K562 (cell line): ENCODE results near the gene KIF9. TPM values are rescaled to one million over a fixed set of nuclear protein-coding genes. Genes with fewer than 3 reads are reported as not detected.

ENCODE experiments used
- ATAC-seq: fragments of 200-7000 bp; cut with Tn5 transposase; 3 replicates; pipeline ENCODE4 v1.9.1; 2020; ENCODE audit warnings: moderate library complexity
- BruUV-seq: library from RNA; stranded (reverse); fragments of 400-500 nt; replicated peaks from 2 replicates; lab custom pipeline; 2021; lab: Mats Ljungman, UMichigan
- CTCF ChIA-PET: fragments of 300-600 bp; formaldehyde crosslinking; extraction: SDS; loops from one replicate; lab custom pipeline; 2021; ENCODE audit warnings: low intra/inter-chr PET ratio; lab: Yijun Ruan, JAX
- POLR2A ChIA-PET: fragments of 300-600, 350-650 bp; sonication (Branson Sonifier 250); formaldehyde crosslinking; extraction: SDS; loops from one replicate; lab custom pipeline; 2021; ENCODE audit warnings: antibody characterized with exemption, inconsistent platforms; lab: Yijun Ruan, JAX
- DNase-seq, 4 experiments: peaks; one replicate each; pipeline versions ENCODE4 v3.0.0 to v3.0.0-alpha.2; 2011 to 2018; ENCODE audit warnings: low spot score in 3 of 4, mixed read lengths in 3 of 4; ENCODE audit errors: extremely low read depth in 1 of 4
- FAIRE-seq: peaks from 2 replicates; lab custom pipeline; 2011; peaks lifted over from hg19 to GRCh38; lab: Jason Lieb, UNC
- H2AFZ ChIP-seq: 2 replicates; pipeline ENCODE4 v1.6.0; 2011; ENCODE audit warnings: low read depth, low read length, control low read depth, inconsistent platforms
- H3K27ac ChIP-seq: fragments of 200-600 bp; 3 replicates; pipeline ENCODE4 v1.8.0; 2011; ENCODE audit warnings: low read depth, mild to moderate bottlenecking, control low read depth, inconsistent platforms, low read length, moderate library complexity, mixed read lengths; ENCODE audit errors: extremely low read depth
- H3K27me3 ChIP-seq, 2 experiments: fragments of 300-600 bp in 1 of 2; 2 replicates in 1 of 2; 3 replicates in 1 of 2; pipeline versions ENCODE4 v1.6.0 to v1.8.0; 2011; ENCODE audit warnings: inconsistent platforms in 2 of 2, low read length in 2 of 2, mild to moderate bottlenecking in 1 of 2, mixed read lengths in 1 of 2, moderate library complexity in 1 of 2; ENCODE audit not compliant: control insufficient read depth in 2 of 2, insufficient read depth in 2 of 2
- H3K36me3 ChIP-seq: fragments of 300-600 bp; 3 replicates; pipeline ENCODE4 v1.8.0; 2011; ENCODE audit warnings: mild to moderate bottlenecking, low read length, inconsistent platforms; ENCODE audit not compliant: control insufficient read depth, insufficient read depth
- H3K4me1 ChIP-seq, 2 experiments: fragments of 200-600 bp in 1 of 2; replicated peaks in 1 of 2; 2 replicates in 1 of 2; 3 replicates in 1 of 2; pipeline versions ENCODE4 v1.5.1 to v1.8.0; 2011; ENCODE audit warnings: inconsistent platforms in 2 of 2, low read length in 2 of 2, mild to moderate bottlenecking in 1 of 2, mixed read lengths in 1 of 2, moderate library complexity in 1 of 2; ENCODE audit not compliant: control insufficient read depth in 2 of 2, insufficient read depth in 2 of 2
- H3K4me2 ChIP-seq: 2 replicates; pipeline ENCODE4 v1.6.1; 2011; ENCODE audit warnings: low read length, control low read depth, inconsistent platforms, mixed read lengths; ENCODE audit not compliant: insufficient read depth
- H3K4me3 ChIP-seq: fragments of 200-600 bp; sonication (generic), shearing (Covaris generic); 2 replicates; pipeline ENCODE4 v1.5.1; 2016; ENCODE audit warnings: control low read depth, inconsistent platforms
- H3K79me2 ChIP-seq: fragments of 200-600 bp; 3 replicates; pipeline ENCODE4 v1.8.0; 2011; ENCODE audit warnings: low read length, inconsistent platforms; ENCODE audit not compliant: control insufficient read depth, insufficient read depth
- H3K9ac ChIP-seq, 2 experiments: 2 replicates each; pipeline versions ENCODE4 v1.6.0 to v1.6.1; 2011; ENCODE audit warnings: low read depth in 2 of 2, low read length in 2 of 2, control low read depth in 1 of 2, inconsistent platforms in 1 of 2, mild to moderate bottlenecking in 1 of 2, mixed read lengths in 1 of 2; ENCODE audit not compliant: insufficient read depth in 1 of 2
- H3K9me1 ChIP-seq: one replicate; pipeline ENCODE4 v1.6.0; 2011; ENCODE audit warnings: inconsistent platforms, mild to moderate bottlenecking, low read length, moderate library complexity; ENCODE audit not compliant: control insufficient read depth, insufficient read depth
- H3K9me3 ChIP-seq: replicated peaks from 2 replicates; pipeline ENCODE4 v1.5.1; 2011; ENCODE audit warnings: low read depth, low read length, inconsistent platforms; ENCODE audit not compliant: control insufficient read depth, insufficient read depth
- H4K20me1 ChIP-seq: replicated peaks from 2 replicates; pipeline ENCODE4 v1.6.1; 2011; ENCODE audit warnings: low read length, inconsistent platforms, mixed read lengths; ENCODE audit not compliant: control insufficient read depth, insufficient read depth
- CTBP1 ChIP-seq: fragments of 450-650 bp; IDR thresholded peaks from 2 replicates; pipeline ENCODE4 v1.6.1; 2016; ENCODE audit warnings: borderline replicate concordance
- ESRRA ChIP-seq: fragments of 450-650 bp; IDR thresholded peaks from 2 replicates; pipeline ENCODE4 v1.6.1; 2014; ENCODE audit warnings: low read depth, mild to moderate bottlenecking, moderate library complexity, borderline replicate concordance
- FOXK2 ChIP-seq, 2 experiments: fragments of 450-650 bp; IDR thresholded peaks in 1 of 2; conservative IDR thresholded peaks in 1 of 2; 2 replicates each; pipeline ENCODE4 v1.6.1; 2016; ENCODE audit warnings: low read depth in 2 of 2, mild to moderate bottlenecking in 1 of 2
- HDGF ChIP-seq: fragments of 450-650 bp; IDR thresholded peaks from 2 replicates; pipeline ENCODE4 v1.6.1; 2016
- LEF1 ChIP-seq: fragments of 450-650 bp; IDR thresholded peaks from 2 replicates; pipeline ENCODE4 v1.6.1; 2016; ENCODE audit warnings: mild to moderate bottlenecking
- MAZ ChIP-seq, 2 experiments: fragments of 450-650 bp in 1 of 2; sonication (generic) in 1 of 2; formaldehyde crosslinking; IDR thresholded peaks in 1 of 2; conservative IDR thresholded peaks in 1 of 2; 2 replicates each; pipeline versions ENCODE4 v1.4.0 to v1.5.0; 2020; ENCODE audit warnings: mild to moderate bottlenecking in 1 of 2, missing genetic modification reagents in 1 of 2
- MYBL2 ChIP-seq, 2 experiments: fragments of 450-650 bp in 1 of 2; sonication (generic) in 1 of 2; formaldehyde crosslinking in 1 of 2; IDR thresholded peaks; 2 replicates each; pipeline versions ENCODE4 v1.6.1 to v1.8.1; 2017 to 2022; ENCODE audit warnings: borderline replicate concordance in 1 of 2, inconsistent platforms in 1 of 2, low read depth in 1 of 2, mild to moderate bottlenecking in 1 of 2, missing genetic modification reagents in 1 of 2, moderate library complexity in 1 of 2
- NFIC ChIP-seq: fragments of 450-650 bp; IDR thresholded peaks from 2 replicates; pipeline ENCODE4 v1.6.1; 2017; ENCODE audit warnings: mild to moderate bottlenecking, inconsistent platforms
- NFIX ChIP-seq: fragments of 250-450 bp; sonication (Bioruptor Pico); IDR thresholded peaks from 2 replicates; pipeline ENCODE4 v1.4.0; 2020; ENCODE audit warnings: low read depth, mild to moderate bottlenecking, moderate library complexity
- PHF21A ChIP-seq: fragments of 450-650 bp; IDR thresholded peaks from 2 replicates; pipeline ENCODE4 v1.6.1; 2017; ENCODE audit warnings: low read depth, borderline replicate concordance
- THRA ChIP-seq: fragments of 450-650 bp; IDR thresholded peaks from 2 replicates; pipeline ENCODE4 v1.6.1; 2017; ENCODE audit warnings: mild to moderate bottlenecking, moderate library complexity
- VEZF1 ChIP-seq: fragments of 200-800 bp; sonication (Bioruptor generic); IDR thresholded peaks from 2 replicates; pipeline ENCODE4 v1.6.1; 2017; ENCODE audit warnings: missing genetic modification characterization, missing compliant biosample characterization
- ZFX ChIP-seq: sonication (generic); formaldehyde crosslinking; IDR thresholded peaks from 2 replicates; pipeline ENCODE4 v1.8.0; 2022; ENCODE audit warnings: mild to moderate bottlenecking, missing genetic modification reagents, moderate library complexity
- WGBS: fragments of 100-300 bp; shearing (Covaris generic); methylation state at CpG from one replicate; pipeline ENCODE4 v1.1.6; 2016; ENCODE audit warnings: low coverage, mixed read lengths; ENCODE audit not compliant: insufficient coverage; ENCODE audit errors: missing lambda C conversion rate; 5-methylcytosine and 5-hydroxymethylcytosine counted together
- in situ Hi-C: fragments of 300-500 bp; cut with MboI; formaldehyde crosslinking; loops from 4 replicates; pipeline ENCODE4 v1.15.0; 2018; ENCODE audit warnings: inconsistent platforms, mixed read lengths
- intact Hi-C: fragments of 100-400 bp; cut with micrococcal nuclease; formaldehyde crosslinking; loops from 2 replicates; pipeline ENCODE4 v1.14.2; 2022
- polyA plus RNA-seq, 8 experiments: library from polyadenylated mRNA; depleted of rRNA in 4 of 8; stranded (reverse) in 5 of 8; unstranded in 3 of 8; fragments of >200 nt; fragmentation: Nextera tagmentation in 2 of 8; fragmentation: Illumina TruSeq in 1 of 8; extraction: Ambion mirVana in 2 of 8; extraction: Trizol in 1 of 8; gene quantifications; 2 replicates each; pipeline versions ENCODE4 v1.2.1 to v1.2.3, GENCODE V29; 2011 to 2014; ENCODE audit warnings: inconsistent platforms in 1 of 8, missing spikeins in 1 of 8
- total RNA-seq, 7 experiments: library from RNA; depleted of rRNA in 6 of 7; stranded (reverse); fragments of >200 nt in 6 of 7; fragmentation: Illumina TruSeq in 2 of 7; extraction: Trizol in 2 of 7; gene quantifications; 2 replicates each; pipeline versions ENCODE4 v1.2.1 to v1.2.3, GENCODE V29; 2011 to 2021; ENCODE audit warnings: low replicate concordance in 1 of 7
- TF ChIP-seq, protein P1 (sequence below): fragments of 250-450 bp; sonication (Bioruptor Pico); IDR thresholded peaks from 2 replicates; pipeline ENCODE4 v1.6.1; 2021; ENCODE audit warnings: mild to moderate bottlenecking
- TF ChIP-seq, protein P2 (sequence below): fragments of 450-650 bp; IDR thresholded peaks from 2 replicates; pipeline ENCODE4 v1.6.1; 2016; ENCODE audit warnings: antibody characterized with exemption

KIF9 gene
- total and polyA plus RNA-seq, 9 of the 15 experiments (the other 6 are each of a cell fraction or from before 2014, with no cell fraction given): 16.9 to 56.9 (median 25.0) TPM

DNA sequence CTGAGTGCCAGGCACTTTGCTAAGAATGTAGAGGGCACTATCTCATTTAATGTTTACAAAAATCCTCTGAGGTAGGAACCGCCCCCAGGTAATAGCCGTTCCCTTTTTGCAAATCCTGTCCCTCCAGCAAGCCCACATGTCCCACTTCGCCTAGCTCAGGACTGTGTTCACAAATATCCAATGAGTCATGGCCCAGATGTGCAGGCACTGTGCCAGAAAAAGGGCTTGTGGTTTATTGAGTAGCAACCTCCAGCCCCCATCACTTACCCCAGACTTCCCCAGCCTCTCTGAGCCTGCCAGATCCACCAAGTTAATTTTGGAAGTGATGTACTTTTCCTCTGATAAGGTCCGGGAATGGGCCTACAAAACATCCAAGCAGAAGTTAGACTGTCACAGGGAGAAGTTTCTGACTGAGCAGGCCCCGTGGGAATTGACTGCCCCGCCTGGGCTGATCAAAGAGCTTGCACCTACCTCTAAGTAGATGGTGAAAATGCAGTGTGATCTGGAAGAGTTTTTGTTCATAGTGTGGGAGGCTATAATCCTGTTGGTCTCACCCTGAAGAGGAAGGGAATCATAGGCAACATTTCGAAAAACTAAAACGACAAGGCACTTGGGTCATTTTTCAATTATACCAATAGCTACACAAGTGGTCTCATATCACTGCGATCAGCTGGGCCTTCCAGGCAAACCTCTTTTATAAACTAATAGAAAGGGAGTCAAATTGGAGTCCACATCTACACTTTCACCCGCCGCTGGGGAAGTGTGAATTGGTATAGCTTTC, 15.7 kb downstream of the KIF9 start:
- peak overlapping the region; percentile 9; the same call in 1 of the 2 replicates for H3K4me2 ChIP-seq
- H3K9ac ChIP-seq: 0 out of 4 replicates have a peak overlapping the region, but pooled peaks of 1 of the 2 experiments have one; percentile 2
- peak overlapping the region; percentile 9; the same call in 1 of the 3 replicates for H3K27ac ChIP-seq
- peak; percentile 78 to 97 (median 87) for DNase-seq
- peak overlapping the region; percentile 23 for H2AFZ ChIP-seq
- H4K20me1 ChIP-seq: no peaks in the 10 kb centered on the region
- H3K4me1 ChIP-seq: peaks cover 8 to 13% of the 10 kb centered on the region in 2 experiments; a peak in 4 of 5 replicates
- WGBS: 18% methylated on average over 11 of the region's 11 CpGs
- in situ Hi-C loops (no loop called here), intact Hi-C loops (no loop called here)
- no peaks in the 10 kb centered on the region for H3K9me3 ChIP-seq
- peak; percentile 98 for FAIRE-seq
- ATAC-seq: peak; percentile 94
- no peaks in the 10 kb centered on the region for H3K9me1 ChIP-seq
- CTCF ChIA-PET: interaction anchor here (0.6 kb wide), 1 partner anchor 253 kb away, joined by 3 read pairs; no protein-coding TSS in a partner anchor
- no peaks in the 10 kb centered on the region for H3K36me3 ChIP-seq
- no peaks in the 10 kb centered on the region for H3K27me3 ChIP-seq
- no peak overlapping the region for H3K4me3 ChIP-seq
- POLR2A ChIA-PET: interaction anchor here (0.6 to 1.9 kb wide), 7 partner anchors 9 to 66 kb away, joined by 3 to 7 read pairs (median 3); no protein-coding TSS in a partner anchor
- H3K79me2 ChIP-seq: no peaks in the 10 kb centered on the region
- no TSS peak for BruUV-seq
- TF ChIP-seq THRA (no peak), ESRRA (peak; percentile 90; the same call in 1 of the 2 replicates), VEZF1 (CRISPR knock-in tag) (peak; percentile 71), HDGF (no peak), FOXK2 (conservative IDR thresholded peaks at IDR 0.05 in 1 of 2, IDR thresholded peaks at IDR 0.05 in 1 of 2; ENCODE audit: low read depth in 2 of 2) (peak; percentile 49 to 54; a peak in 1 of 4 replicates), LEF1 (peak; percentile 64; the same call in 1 of the 2 replicates), PHF21A (0 out of 2 replicates have a peak, but pooled peaks have one; percentile 52), MYBL2 (IDR thresholded peaks at IDR 0.05; ENCODE audit: low read depth) (no peak), MYBL2 (CRISPR knock-in tag; IDR thresholded peaks at IDR 0.05; ENCODE audit: borderline replicate concordance) (no peak), MAZ (CRISPR knock-in tag; conservative IDR thresholded peaks at IDR 0.05 in 1 of 2, IDR thresholded peaks at IDR 0.05 in 1 of 2) (peak in 1 of 2 experiments; percentile 75; a peak in 2 of 4 replicates), NFIC (peak; percentile 99), ZFX (CRISPR knock-in tag) (peak; percentile 72; the same call in 1 of the 2 replicates), NFIX (CRISPR knock-in tag) (peak; percentile 57; the same call in 1 of the 2 replicates), CTBP1 (peak; percentile 98)
- TF ChIP-seq, protein P1, sequence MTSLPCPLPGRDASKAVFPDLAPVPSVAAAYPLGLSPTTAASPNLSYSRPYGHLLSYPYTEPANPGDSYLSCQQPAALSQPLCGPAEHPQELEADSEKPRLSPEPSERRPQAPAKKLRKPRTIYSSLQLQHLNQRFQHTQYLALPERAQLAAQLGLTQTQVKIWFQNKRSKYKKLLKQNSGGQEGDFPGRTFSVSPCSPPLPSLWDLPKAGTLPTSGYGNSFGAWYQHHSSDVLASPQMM (CRISPR knock-in tag): no peak
- TF ChIP-seq, protein P2, sequence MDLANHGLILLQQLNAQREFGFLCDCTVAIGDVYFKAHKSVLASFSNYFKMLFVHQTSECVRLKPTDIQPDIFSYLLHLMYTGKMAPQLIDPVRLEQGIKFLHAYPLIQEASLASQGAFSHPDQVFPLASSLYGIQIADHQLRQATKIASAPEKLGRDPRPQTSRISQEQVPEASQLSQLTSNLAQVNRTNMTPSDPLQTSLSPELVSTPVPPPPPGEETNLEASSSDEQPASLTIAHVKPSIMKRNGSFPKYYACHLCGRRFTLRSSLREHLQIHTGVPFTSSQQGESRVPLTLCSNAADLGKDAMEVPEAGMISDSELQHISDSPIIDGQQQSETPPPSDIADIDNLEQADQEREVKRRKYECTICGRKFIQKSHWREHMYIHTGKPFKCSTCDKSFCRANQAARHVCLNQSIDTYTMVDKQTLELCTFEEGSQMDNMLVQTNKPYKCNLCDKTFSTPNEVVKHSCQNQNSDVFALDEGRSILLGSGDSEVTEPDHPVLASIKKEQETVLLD: no peak
